K562 (cell line): ENCODE data around the gene CMTM8. TPM values are rescaled to one million over a fixed set of nuclear protein-coding genes. Genes with fewer than 3 reads are reported as not detected.

Experiments
- BRD9 ChIP-seq: fragments of 450-650 bp; IDR thresholded peaks from 2 replicates; pipeline ENCODE4 v1.6.1; 2018; ENCODE audit warnings: low read depth; ENCODE audit not compliant: partially characterized antibody
- CCAR2 ChIP-seq: fragments of 200-400 bp; formaldehyde crosslinking; IDR thresholded peaks from 2 replicates; pipeline ENCODE4 v1.6.1; 2017; ENCODE audit warnings: mild to moderate bottlenecking, low read depth, low read length
- KLF16 ChIP-seq: IDR thresholded peaks from 2 replicates; pipeline ENCODE4 v1.6.1; 2016; ENCODE audit warnings: antibody characterized with exemption
- RAD21 ChIP-seq, 2 experiments: fragments of 250-450 bp in 1 of 2; fragments of 450-650 bp in 1 of 2; sonication (Bioruptor Pico) in 1 of 2; formaldehyde crosslinking in 1 of 2; IDR thresholded peaks in 1 of 2; conservative IDR thresholded peaks in 1 of 2; 2 replicates each; pipeline versions ENCODE4 v1.4.0 to v1.8.0; 2020 to 2022; ENCODE audit warnings: mild to moderate bottlenecking in 2 of 2, moderate library complexity in 1 of 2
- RERE ChIP-seq: sonication (generic); formaldehyde crosslinking; IDR thresholded peaks from 2 replicates; pipeline ENCODE4 v1.8.0; 2023; ENCODE audit warnings: missing genetic modification reagents, mild to moderate bottlenecking, borderline replicate concordance
- SMC3 ChIP-seq: conservative IDR thresholded peaks from 2 replicates; pipeline ENCODE4 v1.6.1; 2011; ENCODE audit warnings: low read depth, low read length, improper control_type of control experiment; ENCODE audit not compliant: insufficient read depth
- SOX6 ChIP-seq: fragments of 450-650 bp; IDR thresholded peaks from 2 replicates; pipeline ENCODE4 v1.6.1; 2014; ENCODE audit warnings: mild to moderate bottlenecking
- USF2 ChIP-seq: sonication (generic); formaldehyde crosslinking; IDR thresholded peaks from 2 replicates; pipeline ENCODE4 v1.5.0; 2020; ENCODE audit warnings: missing genetic modification reagents
- polyA plus RNA-seq, 8 experiments: library from polyadenylated mRNA; depleted of rRNA in 4 of 8; stranded (reverse) in 5 of 8; unstranded in 3 of 8; fragments of >200 nt; fragmentation: Nextera tagmentation in 2 of 8; fragmentation: Illumina TruSeq in 1 of 8; extraction: Ambion mirVana in 2 of 8; extraction: Trizol in 1 of 8; gene quantifications; 2 replicates each; pipeline versions ENCODE4 v1.2.1 to v1.2.3, GENCODE V29; 2011 to 2014; ENCODE audit warnings: inconsistent platforms in 1 of 8, missing spikeins in 1 of 8
- total RNA-seq, 7 experiments: library from RNA; depleted of rRNA in 6 of 7; stranded (reverse); fragments of >200 nt in 6 of 7; fragmentation: Illumina TruSeq in 2 of 7; extraction: Trizol in 2 of 7; gene quantifications; 2 replicates each; pipeline versions ENCODE4 v1.2.1 to v1.2.3, GENCODE V29; 2011 to 2021; ENCODE audit warnings: low replicate concordance in 1 of 7
- TF ChIP-seq, protein P1 (sequence below): fragments of 250-450 bp; sonication (Bioruptor Pico); IDR thresholded peaks from 2 replicates; pipeline ENCODE4 v1.4.0; 2020; ENCODE audit warnings: mild to moderate bottlenecking
- TF ChIP-seq, protein P2 (sequence below): fragments of 450-650 bp; formaldehyde crosslinking; IDR thresholded peaks from 2 replicates; pipeline ENCODE4 v1.4.0; 2020; ENCODE audit warnings: mild to moderate bottlenecking, moderate library complexity

The CMTM8 gene
- total and polyA plus RNA-seq, 9 of the 15 experiments (the other 6 are each of a cell fraction or from before 2014, with no cell fraction given): not detected

- TF ChIP-seq BRD9 (no peak), SMC3 (peak; percentile 39; the same call in 1 of the 2 replicates), SOX6 (no peak), RAD21 (CRISPR knock-in tag; conservative IDR thresholded peaks at IDR 0.05 in 1 of 2, IDR thresholded peaks at IDR 0.05 in 1 of 2) (peak; percentile 51 to 71), CCAR2 (no peak), RERE (CRISPR knock-in tag) (no peak), USF2 (no peak), KLF16 (peak; percentile 28; the same call in 1 of the 2 replicates)
- TF ChIP-seq, protein P1, sequence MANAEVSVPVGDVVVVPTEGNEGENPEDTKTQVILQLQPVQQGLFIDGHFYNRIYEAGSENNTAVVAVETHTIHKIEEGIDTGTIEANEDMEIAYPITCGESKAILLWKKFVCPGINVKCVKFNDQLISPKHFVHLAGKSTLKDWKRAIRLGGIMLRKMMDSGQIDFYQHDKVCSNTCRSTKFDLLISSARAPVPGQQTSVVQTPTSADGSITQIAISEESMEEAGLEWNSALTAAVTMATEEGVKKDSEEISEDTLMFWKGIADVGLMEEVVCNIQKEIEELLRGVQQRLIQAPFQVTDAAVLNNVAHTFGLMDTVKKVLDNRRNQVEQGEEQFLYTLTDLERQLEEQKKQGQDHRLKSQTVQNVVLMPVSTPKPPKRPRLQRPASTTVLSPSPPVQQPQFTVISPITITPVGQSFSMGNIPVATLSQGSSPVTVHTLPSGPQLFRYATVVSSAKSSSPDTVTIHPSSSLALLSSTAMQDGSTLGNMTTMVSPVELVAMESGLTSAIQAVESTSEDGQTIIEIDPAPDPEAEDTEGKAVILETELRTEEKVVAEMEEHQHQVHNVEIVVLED: 0 out of 2 replicates have a peak, but pooled peaks have one; percentile 11
- TF ChIP-seq, protein P2, sequence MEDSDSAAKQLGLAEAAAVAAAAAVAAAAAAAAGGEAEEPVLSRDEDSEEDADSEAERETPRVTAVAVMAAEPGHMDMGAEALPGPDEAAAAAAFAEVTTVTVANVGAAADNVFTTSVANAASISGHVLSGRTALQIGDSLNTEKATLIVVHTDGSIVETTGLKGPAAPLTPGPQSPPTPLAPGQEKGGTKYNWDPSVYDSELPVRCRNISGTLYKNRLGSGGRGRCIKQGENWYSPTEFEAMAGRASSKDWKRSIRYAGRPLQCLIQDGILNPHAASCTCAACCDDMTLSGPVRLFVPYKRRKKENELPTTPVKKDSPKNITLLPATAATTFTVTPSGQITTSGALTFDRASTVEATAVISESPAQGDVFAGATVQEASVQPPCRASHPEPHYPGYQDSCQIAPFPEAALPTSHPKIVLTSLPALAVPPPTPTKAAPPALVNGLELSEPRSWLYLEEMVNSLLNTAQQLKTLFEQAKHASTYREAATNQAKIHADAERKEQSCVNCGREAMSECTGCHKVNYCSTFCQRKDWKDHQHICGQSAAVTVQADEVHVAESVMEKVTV: peak; percentile 45; the same call in 1 of the 2 replicates
Measured at GRCh38 chr3:32374788-32375595, 136.5 kb downstream of the CMTM8 start (continued).
